Activated CD8-positive, alpha-beta T cell treated with anti-CD3 and anti-CD28 coated beads, Interleukin-2, amount 10 ng/mL, durations not matched to agents 7 days and 5 days (primary cell): ENCODE data around the gene NKX3-2. TPM values are rescaled to one million over a fixed set of nuclear protein-coding genes. Genes with fewer than 3 reads are reported as not detected.

ENCODE experiments used
- ATAC-seq: fragments of 150-1000 bp; cut with Tn5 transposase; one replicate; pipeline ENCODE4 v1.10.0; 2021; ENCODE audit warnings: moderate library complexity
- CTCF ChIA-PET: fragments of 350-600 bp; sonication (Branson Sonifier 250); formaldehyde crosslinking; loops from one replicate; lab custom pipeline; 2021; ENCODE audit warnings: antibody characterized with exemption; lab: Charles Lee
- POLR2A ChIA-PET: fragments of 350-600 bp; sonication (Branson Sonifier 250); formaldehyde crosslinking; loops from one replicate; lab custom pipeline; 2021; ENCODE audit warnings: antibody characterized with exemption; lab: Charles Lee
- DNase-seq: peaks from one replicate; pipeline ENCODE4 v3.0.0-alpha.2; 2020
- H3K27ac Mint-ChIP-seq: one replicate; pipeline ENCODE4 v1.8.0; 2021; ENCODE audit warnings: mild to moderate bottlenecking, mixed read lengths
- H3K27me3 Mint-ChIP-seq: one replicate; pipeline ENCODE4 v1.8.0; 2021; ENCODE audit warnings: low read depth, mixed read lengths
- H3K36me3 Mint-ChIP-seq: one replicate; pipeline ENCODE4 v1.8.0; 2021; ENCODE audit warnings: low read depth, mixed read lengths
- H3K4me1 Mint-ChIP-seq: one replicate; pipeline ENCODE4 v1.8.0; 2021; ENCODE audit warnings: low read depth, mixed read lengths
- H3K4me3 Mint-ChIP-seq: one replicate; pipeline ENCODE4 v1.8.0; 2021; ENCODE audit warnings: mild to moderate bottlenecking, mixed read lengths
- H3K9me3 Mint-ChIP-seq: one replicate; pipeline ENCODE4 v1.8.0; 2022; ENCODE audit warnings: mixed read lengths; ENCODE audit not compliant: insufficient read depth
- total RNA-seq, 2 experiments: library from RNA; stranded (reverse); gene quantifications; one replicate each; pipeline ENCODE4 v1.2.3, GENCODE V29; 2021

Gene NKX3-2
- total RNA-seq, 2 experiments from 2014 or later = not detected

DNA sequence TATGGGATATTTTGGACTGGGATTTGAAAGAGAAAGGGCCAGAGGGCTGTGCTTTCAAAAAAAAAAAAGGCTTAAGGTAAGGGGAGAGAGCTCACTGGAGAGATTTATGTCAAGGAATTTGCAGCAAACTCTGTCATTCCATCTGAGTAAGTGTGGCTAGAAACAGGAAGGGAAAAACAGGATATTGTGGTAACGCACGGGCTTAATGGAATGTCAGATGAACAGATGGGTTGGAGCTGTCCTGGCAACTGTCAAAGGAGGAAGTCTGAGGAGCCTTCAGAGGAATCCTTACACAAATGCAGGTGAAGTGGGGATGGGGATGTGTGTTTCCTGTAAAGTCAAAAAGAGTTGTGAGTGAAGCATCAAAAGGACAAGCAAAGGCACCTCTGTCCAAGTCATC lies 15.1 kb upstream of the NKX3-2 start:
- no peaks in the 10 kb centered on the region for H3K4me1 Mint-ChIP-seq
- no peak for DNase-seq
- ChIA-PET POLR2A (no interaction called here), CTCF (no interaction called here)
- ATAC-seq = no peak
- no peaks in the 10 kb centered on the region for H3K9me3 Mint-ChIP-seq
- no peak overlapping the region for H3K27ac Mint-ChIP-seq
- H3K36me3 Mint-ChIP-seq = no peaks in the 10 kb centered on the region
- peaks cover 9% of the 10 kb centered on the region for H3K27me3 Mint-ChIP-seq
- no peak overlapping the region for H3K4me3 Mint-ChIP-seq

- H3K4me1 Mint-ChIP-seq = no peaks in the 10 kb centered on the region
- no peak overlapping the region for H3K27ac Mint-ChIP-seq
- H3K27me3 Mint-ChIP-seq = peaks cover 10% of the 10 kb centered on the region
- ChIA-PET POLR2A (no interaction called here), CTCF (no interaction called here)
- ATAC-seq (no peak), DNase-seq (no peak)
- no peaks in the 10 kb centered on the region for H3K36me3 Mint-ChIP-seq
- no peak overlapping the region for H3K4me3 Mint-ChIP-seq
- no peaks in the 10 kb centered on the region for H3K9me3 Mint-ChIP-seq
Measured at GRCh38 chr4:13558881-13559280, 14.6 kb upstream of the NKX3-2 start.

GRCh38 chr4:13555325-13555724 lies 11.0 kb upstream of the NKX3-2 start:
- CTCF ChIA-PET = no interaction called here
- DNase-seq = no peak
- Mint-ChIP-seq H3K9me3 (no peaks in the 10 kb centered on the region), H3K4me3 (no peak overlapping the region), H3K27ac (no peak overlapping the region), H3K36me3 (no peaks in the 10 kb centered on the region), H3K27me3 (peaks cover 30% of the 10 kb centered on the region), H3K4me1 (no peaks in the 10 kb centered on the region)
- ATAC-seq = no peak
- POLR2A ChIA-PET = no interaction called here

DNA sequence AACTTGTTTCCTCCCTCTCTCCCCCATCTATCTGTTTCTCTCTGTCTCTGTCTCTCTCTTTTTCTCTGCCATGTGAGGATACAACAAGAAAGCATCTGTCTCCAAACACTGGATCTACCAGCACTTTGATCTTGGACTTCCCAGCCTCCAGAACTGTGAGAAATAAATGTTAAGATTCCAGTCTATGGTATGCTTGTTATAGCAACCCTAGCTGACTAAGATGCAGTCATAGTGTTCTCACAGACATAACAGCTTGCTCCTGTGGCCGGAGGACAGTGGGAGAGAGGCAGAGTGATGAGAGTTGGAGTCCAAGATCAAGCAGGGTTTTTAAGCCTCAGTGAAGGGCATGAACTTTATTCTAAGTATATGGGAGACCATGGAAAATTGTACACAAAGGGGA lies 8.8 kb upstream of the NKX3-2 start:
- Mint-ChIP-seq H3K36me3 (no peaks in the 10 kb centered on the region), H3K27ac (no peak overlapping the region), H3K27me3 (peaks cover 37% of the 10 kb centered on the region), H3K9me3 (no peaks in the 10 kb centered on the region), H3K4me1 (peaks cover 11% of the 10 kb centered on the region), H3K4me3 (no peak overlapping the region)
- ATAC-seq (no peak), DNase-seq (no peak)
- ChIA-PET CTCF (no interaction called here), POLR2A (no interaction called here)

DNA sequence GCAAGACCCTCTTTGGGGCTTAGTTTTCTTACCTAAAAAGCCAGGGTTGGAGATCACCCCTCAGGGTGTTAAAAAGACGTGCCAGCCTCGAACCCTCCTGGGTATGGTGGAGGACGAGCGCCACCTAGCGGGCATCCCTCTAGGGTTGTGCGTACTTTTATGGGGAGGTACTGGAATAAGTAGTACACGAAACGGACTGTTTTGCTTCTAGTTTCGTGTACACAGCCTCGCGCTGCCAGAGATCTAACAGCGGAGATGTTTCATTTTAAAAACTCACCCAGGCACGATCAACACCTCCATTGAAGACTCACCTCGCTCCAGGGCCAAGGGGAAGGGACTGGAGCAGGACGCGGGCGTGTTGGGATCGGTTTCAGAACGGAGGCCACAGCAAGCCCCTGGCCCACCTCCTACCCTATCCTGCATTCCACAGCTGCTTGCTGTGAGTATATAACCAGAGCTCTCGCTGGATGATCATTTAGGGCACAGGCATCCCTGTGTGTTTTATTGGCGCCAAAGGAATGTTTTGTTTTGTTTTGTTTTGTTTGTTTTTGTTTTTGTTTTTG lies 4.8 kb upstream of the NKX3-2 start:
- H3K4me1 Mint-ChIP-seq = peaks cover 28% of the 10 kb centered on the region
- no peak overlapping the region for H3K27ac Mint-ChIP-seq
- peaks cover 5% of the 10 kb centered on the region for H3K36me3 Mint-ChIP-seq
- H3K9me3 Mint-ChIP-seq = no peaks in the 10 kb centered on the region
- H3K4me3 Mint-ChIP-seq = peak overlapping the region; percentile 62
- POLR2A ChIA-PET = no interaction called here
- ATAC-seq = peak; percentile 73
- peaks cover 61% of the 10 kb centered on the region for H3K27me3 Mint-ChIP-seq
- peak; percentile 89 for DNase-seq
- CTCF ChIA-PET = interaction anchor here (0.6 to 1.3 kb wide), 7 partner anchors 18 to 838 kb away, joined by 3 to 5 read pairs (median 3); no protein-coding TSS in a partner anchor

- H3K27me3 Mint-ChIP-seq = peaks cover 61% of the 10 kb centered on the region
- peaks cover 5% of the 10 kb centered on the region for H3K36me3 Mint-ChIP-seq
- DNase-seq (no peak), ATAC-seq (no peak)
- H3K27ac Mint-ChIP-seq = no peak overlapping the region
- POLR2A ChIA-PET = no interaction called here
- CTCF ChIA-PET = interaction anchor here (0.6 to 1.3 kb wide), 6 partner anchors 18 to 837 kb away, joined by 3 to 5 read pairs (median 3); no protein-coding TSS in a partner anchor
- H3K9me3 Mint-ChIP-seq = no peaks in the 10 kb centered on the region
- H3K4me3 Mint-ChIP-seq = peak overlapping the region; percentile 62
- H3K4me1 Mint-ChIP-seq = peaks cover 32% of the 10 kb centered on the region
Measured at GRCh38 chr4:13548059-13548983, 4.0 kb upstream of the NKX3-2 start.

GRCh38 chr4:13547485-13548041 lies 3.3 kb upstream of the NKX3-2 start:
- Mint-ChIP-seq H3K9me3 (no peaks in the 10 kb centered on the region), H3K27ac (no peak overlapping the region), H3K27me3 (peaks cover 66% of the 10 kb centered on the region), H3K36me3 (peaks cover 5% of the 10 kb centered on the region), H3K4me3 (peak overlapping the region; percentile 65), H3K4me1 (peaks cover 32% of the 10 kb centered on the region)
- ATAC-seq (peak; percentile 37), DNase-seq (peak; percentile 48)
- POLR2A ChIA-PET = no interaction called here
- CTCF ChIA-PET = interaction anchor here (0.9 to 1.3 kb wide), 4 partner anchors 21 to 837 kb away, joined by 3 to 5 read pairs (median 4); no protein-coding TSS in a partner anchor

DNA sequence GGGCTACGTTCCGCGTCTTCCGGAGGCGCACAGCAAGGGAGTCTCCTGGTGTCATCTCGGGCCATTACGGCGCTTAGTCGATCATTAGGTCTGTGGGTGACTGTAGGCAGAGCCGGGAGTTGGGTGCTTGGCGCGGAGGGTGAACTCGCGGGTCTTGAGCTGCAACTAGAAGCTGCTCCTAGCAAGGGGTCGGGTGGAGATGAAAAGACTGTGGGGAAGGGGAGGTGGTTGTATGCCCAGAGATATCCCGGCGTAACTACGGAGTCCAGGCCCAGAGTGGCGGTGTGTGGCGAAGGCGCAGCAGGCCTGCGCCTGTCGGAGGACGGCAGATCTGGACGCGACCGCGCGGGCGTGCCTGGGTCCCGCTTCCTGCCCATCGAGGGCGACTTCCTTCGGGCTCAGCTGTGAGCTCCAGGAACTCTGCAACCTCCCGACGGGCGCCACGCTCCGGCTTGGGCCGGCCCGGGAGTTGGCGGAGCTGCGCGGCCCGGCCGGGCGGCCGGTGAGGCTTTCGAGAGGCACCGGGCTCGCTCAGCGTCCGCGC lies 2.7 kb upstream of the NKX3-2 start:
- H3K4me3 Mint-ChIP-seq = peak overlapping the region; percentile 65
- CTCF ChIA-PET = interaction anchor here (0.9 kb wide), 1 partner anchor 20 kb away, joined by 4 read pairs; no protein-coding TSS in a partner anchor
- peak; percentile 20 for ATAC-seq
- H3K27me3 Mint-ChIP-seq = peaks cover 61% of the 10 kb centered on the region
- POLR2A ChIA-PET = no interaction called here
- DNase-seq = no peak
- H3K36me3 Mint-ChIP-seq = peaks cover 5% of the 10 kb centered on the region
- peak overlapping the region; percentile 51 for H3K27ac Mint-ChIP-seq
- no peaks in the 10 kb centered on the region for H3K9me3 Mint-ChIP-seq
- peaks cover 32% of the 10 kb centered on the region for H3K4me1 Mint-ChIP-seq

GRCh38 chr4:13546142-13546940 lies 2.0 kb upstream of the NKX3-2 start:
- DNase-seq (no peak), ATAC-seq (no peak)
- Mint-ChIP-seq H3K27ac (no peak overlapping the region), H3K4me1 (peaks cover 35% of the 10 kb centered on the region), H3K36me3 (peaks cover 5% of the 10 kb centered on the region), H3K27me3 (peaks cover 60% of the 10 kb centered on the region), H3K9me3 (no peaks in the 10 kb centered on the region), H3K4me3 (peak overlapping the region; percentile 65)
- POLR2A ChIA-PET = no interaction called here
- CTCF ChIA-PET = no interaction called here

GRCh38 chr4:13545394-13545808 lies 1.1 kb upstream of the NKX3-2 start:
- POLR2A ChIA-PET = no interaction called here
- DNase-seq (no peak), ATAC-seq (no peak)
- H3K4me1 Mint-ChIP-seq = peaks cover 35% of the 10 kb centered on the region
- peak overlapping the region; percentile 68 for H3K4me3 Mint-ChIP-seq
- H3K27ac Mint-ChIP-seq = peak overlapping the region; percentile 49
- H3K27me3 Mint-ChIP-seq = peaks cover 60% of the 10 kb centered on the region
- no peaks in the 10 kb centered on the region for H3K9me3 Mint-ChIP-seq
- CTCF ChIA-PET = no interaction called here
- peaks cover 5% of the 10 kb centered on the region for H3K36me3 Mint-ChIP-seq
